HPDE6-E6E7 (cell line): ENCODE data around the gene RS1.

Source experiments
- DNase-seq: peaks from one replicate; pipeline ENCODE4 v3.0.0; 2011; ENCODE audit warnings: missing footprints; ENCODE audit errors: extremely low spot score

Gene RS1

DNA sequence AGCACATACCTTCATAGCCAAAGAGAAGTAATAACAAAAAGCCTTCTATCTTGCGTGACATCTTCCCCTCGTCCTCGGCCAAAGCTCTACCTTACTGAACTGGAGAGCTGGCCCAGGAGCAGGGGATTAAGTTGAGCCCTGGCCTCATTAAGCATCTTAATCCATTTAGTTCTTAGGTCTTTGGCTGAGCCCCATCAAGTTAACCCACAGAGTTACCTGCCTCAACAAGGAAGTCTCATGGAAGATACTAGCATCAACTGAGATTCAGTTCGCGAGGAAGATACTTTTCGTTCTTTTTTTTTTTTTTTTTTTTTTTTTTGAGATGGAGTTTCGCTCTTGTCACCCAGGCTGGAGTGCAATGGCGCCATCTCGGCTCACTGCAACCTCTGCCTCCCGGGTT lies at the start of gene RS1:
RS1 (minus strand) TSS at position 101 of the 400 bp plus-strand sequence; CDS start at position 61, 40 bp downstream.
- DNase-seq, result no peak

DNA sequence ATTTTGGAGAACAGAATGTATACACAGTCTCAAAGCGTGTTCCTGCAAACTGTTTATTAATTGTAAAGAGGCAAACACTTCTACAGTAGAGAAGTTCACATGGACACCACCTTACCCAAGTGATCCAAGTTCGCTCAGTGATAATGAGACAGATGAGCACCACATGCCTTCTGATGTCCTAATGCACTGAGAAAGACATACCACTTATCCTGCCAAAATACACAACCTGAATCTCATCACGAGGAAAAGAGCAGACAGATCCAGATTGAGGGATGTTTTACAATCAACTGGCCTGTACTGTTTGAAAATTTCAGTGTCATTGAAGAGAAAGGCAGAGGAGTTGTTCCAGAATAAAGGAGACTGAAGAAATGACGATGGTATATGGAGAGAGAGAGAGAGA lies 47.9 kb upstream of the RS1 start:
- DNase-seq, result no peak

DNA sequence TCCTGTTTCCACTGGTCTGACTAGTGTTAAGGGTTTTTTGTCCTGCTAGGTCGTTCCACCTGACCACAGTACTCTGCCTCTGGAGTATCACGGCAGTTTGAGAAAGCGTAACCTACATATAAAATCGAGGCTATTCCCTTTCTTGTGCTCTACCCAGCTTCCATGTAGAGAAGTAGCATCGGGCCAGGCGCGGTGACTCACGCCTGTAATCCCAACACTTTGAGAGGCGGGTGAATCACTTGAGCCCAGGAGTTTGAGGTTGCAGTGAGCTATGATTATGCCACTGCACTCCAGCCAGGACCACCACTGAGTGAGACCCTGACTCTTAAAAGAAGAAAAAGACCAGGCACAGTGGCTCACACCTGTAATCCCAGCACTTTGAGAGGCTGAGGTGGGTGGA lies 43.0 kb upstream of the RS1 start:
- no peak for DNase-seq

DNA sequence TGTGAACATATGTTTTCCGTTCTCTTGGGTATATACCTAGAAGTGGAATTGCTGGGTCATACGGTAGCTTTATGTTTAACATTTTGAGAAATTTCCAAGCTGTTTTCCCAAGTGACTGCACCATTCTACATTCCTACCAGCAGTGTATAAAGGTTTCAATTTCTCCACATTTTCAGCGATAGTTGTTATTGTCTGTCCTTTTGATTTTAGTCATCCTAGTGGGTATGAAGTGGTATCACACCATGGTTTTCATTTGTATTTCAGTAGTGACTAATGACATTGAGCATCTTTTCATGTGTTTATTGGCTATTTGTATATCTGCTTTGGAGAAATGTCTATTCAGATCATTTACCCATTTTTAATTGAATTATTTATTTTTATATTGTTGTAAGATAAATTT lies 37.9 kb upstream of the RS1 start:
- no peak for DNase-seq

DNA sequence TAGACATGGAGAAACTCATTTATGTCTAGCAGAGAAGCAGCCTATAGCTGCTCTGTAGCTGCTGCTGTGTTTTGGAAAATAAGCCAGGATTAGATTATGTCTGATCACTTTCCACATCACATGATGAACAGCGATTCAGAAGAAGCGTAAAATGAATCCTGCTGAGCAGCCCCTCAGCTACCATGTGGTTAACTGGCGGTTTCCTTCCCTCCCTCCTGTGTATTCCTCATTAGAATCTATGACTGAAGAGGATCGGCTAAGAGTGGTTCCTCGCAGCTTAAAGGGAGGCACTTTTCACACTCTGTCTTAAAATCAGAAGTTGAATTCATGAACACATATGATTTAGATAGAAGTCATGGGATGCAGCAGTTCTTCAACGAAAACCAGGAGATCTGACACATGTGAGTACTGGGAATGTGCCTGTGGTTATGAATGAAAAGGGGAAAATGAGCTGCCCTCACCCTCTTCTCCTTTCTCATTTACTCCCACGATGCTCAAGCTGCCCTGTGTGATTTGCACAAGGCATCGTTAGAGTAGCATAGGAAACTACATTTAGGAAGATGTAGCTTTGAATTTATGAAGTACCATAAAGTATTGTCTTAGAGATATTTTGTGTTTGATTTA lies 35.6 kb upstream of the RS1 start, which contains the start of gene PPEF1:
PPEF1 (plus strand) TSS at position 220 of the 624 bp plus-strand sequence; CDS start at position 356, 136 bp downstream.
- DNase-seq, result no peak

DNA sequence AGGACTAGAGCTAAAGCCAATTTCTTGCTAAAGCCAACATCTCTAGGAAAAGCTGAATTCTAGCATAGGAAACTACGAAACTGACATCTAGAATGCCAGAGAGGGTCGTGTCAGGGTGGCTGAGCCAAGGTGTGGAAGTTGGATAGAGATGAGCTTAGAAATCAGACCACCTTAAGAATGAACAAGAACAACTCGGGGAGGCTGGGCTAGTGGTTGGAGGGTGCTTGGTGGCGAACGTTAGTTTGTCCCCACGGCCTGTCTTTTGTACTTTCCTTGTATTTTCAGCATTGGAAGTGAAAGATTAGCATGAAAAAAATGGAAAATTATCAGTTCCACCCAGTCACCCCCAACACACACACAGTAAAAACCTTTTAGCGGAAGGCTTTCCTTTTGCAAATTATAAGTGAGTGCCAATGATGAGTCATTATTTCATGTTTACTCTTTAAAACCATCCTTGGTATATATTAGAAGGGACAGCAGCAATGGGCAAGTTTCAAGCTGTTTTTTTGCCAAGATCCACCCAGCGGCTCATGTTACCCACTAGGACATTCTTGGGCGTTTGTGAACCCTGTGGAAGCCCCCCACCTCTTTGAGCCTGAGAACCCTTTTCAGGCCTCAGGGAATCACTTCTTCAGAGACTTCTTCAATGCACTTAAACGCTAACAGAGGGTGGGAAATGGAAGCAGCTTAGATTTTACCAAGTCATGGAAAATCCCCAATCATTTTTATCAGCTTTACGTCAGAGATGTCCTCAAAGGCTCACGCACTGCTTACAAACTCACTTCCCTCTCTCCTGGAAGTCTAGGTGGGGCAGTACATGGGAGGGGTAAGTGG lies 30.7 kb upstream of the RS1 start:
- DNase-seq, result peak; percentile 41

DNA sequence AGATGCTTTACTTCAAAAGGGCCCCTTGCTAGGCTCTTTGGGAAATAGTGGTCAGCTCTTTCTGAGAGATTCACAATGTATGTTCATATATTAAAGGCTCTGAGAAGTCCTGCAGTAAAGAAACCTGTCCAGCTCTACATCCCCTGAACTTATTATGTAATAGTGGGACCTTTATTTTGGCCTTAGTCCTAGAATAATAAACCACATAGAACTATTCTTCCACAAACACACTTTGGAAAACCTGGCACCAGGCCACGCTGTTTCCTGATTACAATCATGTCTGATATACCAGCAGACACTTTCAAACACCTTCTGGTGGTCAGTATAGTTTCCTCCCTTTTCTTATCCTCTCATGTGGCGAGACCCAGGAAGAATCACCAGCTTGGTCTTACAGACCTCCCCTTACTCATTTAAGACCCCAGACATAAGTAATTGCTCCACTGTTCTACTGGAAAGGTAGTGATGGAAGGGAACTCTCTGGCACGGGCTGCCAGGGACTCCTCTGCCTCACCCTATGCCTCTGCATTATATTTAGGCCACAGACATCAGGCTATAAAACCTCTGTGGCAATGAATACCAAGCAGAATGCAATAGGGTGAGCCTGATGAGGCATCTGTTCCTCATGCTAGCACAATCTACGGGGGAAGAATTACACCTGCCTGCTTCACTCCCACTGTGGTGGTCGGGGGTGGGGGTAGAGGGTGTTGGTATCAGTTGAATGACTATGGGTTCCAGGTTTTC lies 29.9 kb upstream of the RS1 start:
- no peak for DNase-seq

DNA sequence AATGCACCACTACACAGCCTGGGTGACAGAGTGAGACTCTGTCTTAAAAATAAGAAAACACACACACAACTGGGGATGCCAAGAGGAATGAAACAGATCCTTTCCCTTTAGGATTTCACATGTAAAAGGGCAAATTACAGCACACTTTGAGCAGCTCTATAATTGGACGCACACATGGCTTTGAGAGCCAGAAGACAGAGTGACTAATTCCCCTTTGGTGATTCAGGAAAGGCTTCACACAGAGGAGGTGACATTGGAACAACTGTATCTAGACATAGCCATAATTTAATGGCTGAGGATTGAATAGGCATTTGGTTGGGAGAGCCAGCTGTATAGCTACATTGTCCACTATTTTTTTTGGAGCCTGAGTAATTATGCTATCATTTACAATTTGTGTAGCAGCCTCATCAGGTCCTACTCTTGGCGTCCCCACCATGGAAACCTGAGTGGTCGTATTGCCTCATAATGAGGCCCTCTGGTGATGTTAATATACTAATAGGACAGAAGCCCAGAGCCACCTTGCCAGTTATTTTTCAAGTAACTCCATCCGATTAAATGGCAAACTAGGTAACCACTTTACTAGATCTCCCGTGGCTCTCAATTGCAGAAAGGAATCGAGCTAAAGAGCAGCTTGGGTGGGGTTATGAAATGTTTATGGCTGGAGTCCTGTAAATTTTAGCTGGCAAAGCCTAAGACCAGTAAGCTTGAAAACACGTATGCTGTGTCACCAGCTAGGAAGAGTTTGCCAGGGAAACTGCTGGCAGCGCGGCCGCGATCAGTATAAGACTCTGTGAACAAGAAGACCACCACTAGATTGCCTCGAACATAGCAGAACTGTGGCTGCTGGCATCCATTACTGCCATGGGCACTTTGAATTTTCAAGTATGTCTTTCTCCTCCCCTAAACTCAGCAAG lies 27.1 kb upstream of the RS1 start:
- no peak for DNase-seq

DNA sequence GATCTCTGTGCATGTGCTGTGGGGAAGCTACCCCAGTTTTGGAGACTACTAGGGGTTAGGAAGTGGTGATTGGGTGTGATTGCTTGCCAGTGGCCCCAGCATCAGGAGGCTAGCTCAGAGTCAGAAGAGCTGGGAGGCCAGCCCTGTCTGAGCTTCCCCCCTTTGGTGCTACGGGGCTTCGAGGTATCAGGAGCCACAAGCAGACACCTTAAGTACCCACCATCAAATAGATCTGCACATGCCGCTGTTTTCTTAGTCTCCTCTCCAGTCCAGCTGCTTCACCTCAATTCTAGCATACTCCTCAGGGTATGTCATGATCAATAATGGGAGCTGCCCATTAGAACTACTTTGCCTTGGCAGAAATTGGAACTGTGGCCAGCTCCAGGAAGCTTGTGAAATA lies 24.7 kb upstream of the RS1 start:
- no peak for DNase-seq

DNA sequence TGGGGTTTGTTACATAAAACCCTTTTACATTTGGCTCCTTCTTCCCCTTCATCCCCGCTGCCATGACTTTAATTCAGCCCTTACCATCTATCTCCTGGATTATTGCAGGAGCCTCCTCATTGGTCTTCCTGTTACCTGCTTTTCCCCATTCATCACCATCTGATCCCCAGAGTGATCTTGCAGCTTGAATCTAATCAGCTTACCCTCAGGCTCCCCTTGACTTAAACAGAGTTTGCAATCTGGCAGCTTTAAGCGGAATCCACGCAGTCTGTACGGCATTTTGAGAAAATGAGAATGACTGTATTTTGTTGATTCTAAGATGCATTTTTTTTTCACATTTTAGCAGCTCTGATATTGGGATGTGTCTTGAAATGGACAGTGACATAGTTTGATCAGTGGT lies 20.6 kb upstream of the RS1 start:
- DNase-seq, result no peak

DNA sequence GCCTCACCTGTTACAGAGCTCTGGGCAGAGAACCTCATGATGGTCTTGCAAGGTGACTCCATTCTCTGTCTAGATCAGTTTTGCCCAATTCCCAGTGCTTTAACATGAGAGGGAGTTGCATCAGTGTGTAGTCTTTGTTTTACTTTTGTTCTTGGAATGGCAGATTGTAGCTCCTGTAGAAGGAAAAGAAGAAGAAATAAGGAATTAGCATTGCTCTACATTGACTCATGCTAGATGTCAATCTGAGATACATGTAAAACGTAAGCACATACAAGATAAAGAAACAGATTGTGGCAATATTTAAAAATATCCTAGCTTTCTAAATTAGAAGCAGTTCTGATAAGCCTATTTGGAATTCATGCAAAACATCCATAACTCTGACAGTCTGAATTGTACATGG lies 19.5 kb upstream of the RS1 start:
- DNase-seq, result no peak

DNA sequence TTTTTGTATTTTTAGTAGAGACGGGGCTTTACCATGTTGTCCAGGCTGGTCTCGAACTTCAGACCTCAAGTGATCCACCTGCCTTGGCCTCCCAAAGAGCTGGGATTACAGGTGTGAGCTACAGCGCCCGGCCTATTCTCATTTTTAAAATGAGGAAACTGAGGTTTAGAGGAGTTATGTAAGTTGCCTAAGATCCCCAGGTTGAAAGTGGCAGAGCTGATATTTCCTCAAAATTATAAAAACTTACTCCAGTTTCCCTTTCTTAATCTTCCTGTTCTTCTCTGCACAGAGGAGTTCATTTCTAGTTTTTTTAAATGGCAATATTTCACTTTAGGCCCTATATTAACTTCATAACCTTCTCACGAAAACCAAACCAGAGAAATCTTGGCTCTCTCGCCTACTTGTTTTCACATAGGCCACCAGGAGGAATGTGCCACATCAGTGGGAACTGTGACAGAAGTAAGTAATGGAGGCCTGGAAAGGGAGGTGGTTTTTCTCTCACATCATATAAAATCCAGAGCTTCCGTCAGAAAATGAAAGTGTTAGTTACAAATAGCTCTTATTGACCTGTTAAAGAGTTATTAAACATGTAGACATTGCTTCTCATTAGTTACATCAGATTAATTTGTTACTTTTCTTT lies 16.1 kb upstream of the RS1 start:
- DNase-seq, result no peak

DNA sequence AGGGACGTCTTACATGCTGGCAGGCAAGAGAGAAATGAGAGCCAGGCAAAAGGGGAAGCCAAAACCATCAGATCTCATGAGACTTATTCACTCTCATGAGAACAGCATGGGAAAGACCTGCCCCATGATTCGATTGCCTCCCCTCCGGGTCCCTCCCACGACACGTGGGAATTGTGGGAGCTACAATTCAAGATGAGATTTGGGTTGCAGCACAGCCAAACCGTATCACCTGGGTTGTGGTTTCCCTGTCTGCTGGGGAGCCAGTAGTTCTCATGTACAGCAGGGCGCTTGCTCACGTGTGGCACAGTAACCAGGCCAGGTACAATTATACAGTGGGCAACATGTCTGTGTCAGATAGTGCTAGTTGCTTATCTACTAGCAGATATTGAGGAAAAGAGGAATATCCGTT lies 11.1 kb upstream of the RS1 start:
- no peak for DNase-seq

DNA sequence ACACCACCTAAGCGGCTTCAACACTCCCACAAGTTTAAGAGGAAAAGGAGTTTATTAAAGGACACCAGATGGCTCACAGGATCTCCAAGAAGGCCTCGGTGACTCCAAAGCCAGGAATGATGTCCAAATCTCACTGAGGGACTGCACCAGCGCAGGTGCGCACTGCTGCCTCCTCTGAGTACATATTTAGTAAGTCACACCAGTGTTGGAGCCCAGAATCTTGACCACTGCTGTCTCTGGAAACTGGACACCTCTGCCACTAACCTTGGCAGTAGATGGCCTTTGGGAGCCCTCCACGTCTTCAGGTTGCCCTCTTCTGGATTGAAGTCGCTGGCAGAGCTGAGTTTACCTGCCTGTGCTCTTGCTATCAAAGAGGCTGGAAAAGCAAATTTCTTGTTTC lies 10.1 kb upstream of the RS1 start:
- no peak for DNase-seq

DNA sequence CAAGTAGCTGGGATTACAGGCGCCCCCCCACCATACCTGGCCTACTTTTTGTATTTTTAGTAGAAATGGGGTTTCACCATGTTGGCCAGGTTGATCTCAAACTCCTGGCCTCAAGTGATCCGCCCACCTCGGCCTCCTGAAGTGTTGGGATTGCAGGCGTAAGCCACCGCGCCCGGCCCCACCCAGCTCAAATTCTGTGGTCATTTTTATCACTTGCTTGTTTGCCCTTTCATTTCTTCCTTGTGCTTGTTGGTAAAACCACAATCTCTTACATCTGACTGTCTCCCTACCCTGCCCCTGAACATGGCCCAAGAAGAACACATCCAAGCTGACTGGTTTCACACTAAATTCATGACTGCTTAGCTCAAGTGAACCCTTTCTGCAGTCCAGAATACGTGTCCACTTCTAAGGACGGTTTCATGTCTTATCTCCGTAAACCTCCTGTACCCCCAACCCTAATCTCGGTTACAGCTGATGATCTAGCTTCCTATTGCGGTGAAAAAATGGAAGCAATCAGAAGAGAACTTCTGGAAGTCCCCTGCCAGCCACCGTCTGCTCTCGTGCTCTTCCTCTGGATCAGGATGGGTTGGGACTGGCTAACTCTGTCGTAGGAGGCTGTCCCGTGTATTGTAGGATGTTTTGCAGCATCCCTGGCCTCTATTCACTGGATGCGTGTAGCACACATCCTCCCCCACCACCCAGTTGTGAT lies 5.4 kb upstream of the RS1 start:
- DNase-seq, result no peak

DNA sequence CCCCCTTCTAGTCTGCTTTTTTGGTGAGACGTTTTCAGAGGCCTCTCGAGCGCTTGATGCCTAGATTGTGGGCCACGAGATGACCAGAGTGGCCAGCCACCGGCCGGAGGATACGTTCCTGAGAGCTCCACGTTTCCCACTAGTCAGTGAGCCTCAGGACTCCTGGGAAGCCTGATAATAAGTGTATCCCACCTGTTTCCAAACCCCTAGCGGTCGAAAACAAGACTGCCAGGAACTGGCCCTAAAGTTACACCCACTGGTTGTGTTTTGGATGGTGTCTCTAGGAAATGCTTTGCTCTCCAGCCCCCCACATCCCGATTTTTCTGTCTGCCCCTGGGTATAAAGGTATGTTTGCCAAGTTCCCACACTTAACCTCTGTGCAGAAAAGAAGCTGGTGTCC lies 4.6 kb upstream of the RS1 start:
- DNase-seq, result peak; percentile 27

DNA sequence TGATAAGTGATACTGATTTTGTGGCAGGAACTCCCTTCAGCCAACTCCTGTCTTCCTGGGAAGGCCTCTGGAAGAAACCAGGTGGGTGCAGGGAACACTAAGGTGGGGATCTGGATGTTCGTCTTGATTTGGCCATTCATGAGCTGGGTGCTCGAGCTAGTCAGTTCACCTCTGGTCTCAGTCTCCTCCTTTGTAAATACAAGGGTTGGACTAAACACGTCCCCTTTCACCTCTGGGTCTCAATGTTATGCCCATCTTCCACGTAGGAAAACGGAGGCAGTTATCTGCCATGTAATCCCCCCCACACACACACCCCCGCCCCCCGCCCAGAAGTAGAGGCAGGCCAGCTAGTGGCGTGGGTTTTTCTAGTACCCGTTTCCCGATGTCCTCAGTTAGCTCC lies 4.1 kb upstream of the RS1 start:
- DNase-seq, result no peak

DNA sequence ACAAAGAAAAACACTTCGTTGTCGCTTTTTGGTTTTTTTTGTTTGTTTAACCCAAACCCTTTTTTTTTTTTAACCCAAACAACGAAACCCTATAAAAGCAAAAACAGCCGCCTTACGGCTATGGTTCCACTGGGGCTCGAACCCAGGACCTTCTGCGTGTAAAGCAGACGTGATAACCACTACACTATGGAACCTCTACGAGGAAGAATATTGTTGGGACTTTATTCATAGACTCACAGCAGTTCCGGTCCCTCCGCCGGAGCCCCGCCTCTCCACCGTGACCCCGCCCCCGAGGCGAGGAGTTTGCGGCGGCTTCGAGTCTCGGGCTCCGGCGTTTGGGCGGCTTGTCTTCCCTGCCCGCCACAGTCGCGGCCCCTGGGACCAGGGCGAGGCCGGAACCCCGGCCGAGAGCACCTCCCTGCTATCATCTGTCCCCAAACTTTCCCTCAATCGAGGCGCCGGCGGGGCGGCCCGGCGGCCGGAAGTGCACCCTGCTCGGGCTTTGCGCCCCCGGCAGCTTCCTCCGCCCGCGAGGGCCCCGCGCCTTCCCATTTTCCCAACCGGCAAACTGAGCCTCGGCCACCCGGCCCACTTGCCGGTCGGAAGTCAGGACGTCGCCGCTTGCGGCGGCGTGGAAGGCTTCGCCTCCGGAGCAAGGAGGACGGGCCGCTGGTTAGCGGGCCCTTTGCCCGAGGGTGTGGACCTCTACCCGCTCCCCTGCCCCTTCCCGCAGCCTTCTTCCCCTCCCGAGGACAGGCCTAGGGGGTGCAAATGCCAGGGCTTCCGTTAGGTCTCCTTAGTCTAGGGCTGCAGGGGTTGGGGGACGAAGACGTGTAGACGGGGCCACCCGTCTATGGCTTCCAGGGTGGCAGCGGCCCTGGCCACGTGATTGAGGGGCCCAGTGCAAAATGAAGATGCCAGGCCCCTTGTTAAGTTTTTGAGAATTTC lies 3.2 kb upstream of the RS1 start:
- DNase-seq, result peak; percentile 40

DNA sequence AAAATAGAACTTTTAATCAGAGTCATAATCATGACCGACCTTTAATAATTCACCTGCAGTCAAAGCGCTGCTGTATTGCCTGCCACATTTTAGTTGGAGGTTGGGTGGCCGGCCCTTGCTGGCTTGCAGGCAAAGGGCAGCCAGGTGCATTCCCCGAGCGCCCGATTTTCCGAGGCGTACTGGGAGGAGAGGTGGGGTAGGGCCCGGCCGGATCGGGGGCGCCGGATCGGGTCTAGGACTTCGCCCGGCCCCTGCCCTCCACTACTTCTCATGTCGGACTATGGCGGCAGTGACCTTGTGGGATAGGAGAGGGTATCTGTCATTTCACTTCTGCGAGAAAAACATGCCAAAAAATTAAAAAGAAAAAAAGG lies 2.5 kb upstream of the RS1 start:
- no peak for DNase-seq
